GM19395 (cell line): ENCODE results near the gene SDC1.
"Not testable (repeated sequence)": the region's sequence is repeated elsewhere in the genome, so short reads cannot be mapped to it uniquely, and the experiment has no call there.

ENCODE experiments used
- ATAC-seq: cut with Tn5 transposase; IDR thresholded peaks from one replicate; pipeline ENCODE4 v1.9.1; 2021; ENCODE audit warnings: mild to moderate bottlenecking, moderate library complexity; ENCODE audit not compliant: unreplicated experiment

The SDC1 gene, protein sequence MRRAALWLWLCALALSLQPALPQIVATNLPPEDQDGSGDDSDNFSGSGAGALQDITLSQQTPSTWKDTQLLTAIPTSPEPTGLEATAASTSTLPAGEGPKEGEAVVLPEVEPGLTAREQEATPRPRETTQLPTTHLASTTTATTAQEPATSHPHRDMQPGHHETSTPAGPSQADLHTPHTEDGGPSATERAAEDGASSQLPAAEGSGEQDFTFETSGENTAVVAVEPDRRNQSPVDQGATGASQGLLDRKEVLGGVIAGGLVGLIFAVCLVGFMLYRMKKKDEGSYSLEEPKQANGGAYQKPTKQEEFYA

DNA sequence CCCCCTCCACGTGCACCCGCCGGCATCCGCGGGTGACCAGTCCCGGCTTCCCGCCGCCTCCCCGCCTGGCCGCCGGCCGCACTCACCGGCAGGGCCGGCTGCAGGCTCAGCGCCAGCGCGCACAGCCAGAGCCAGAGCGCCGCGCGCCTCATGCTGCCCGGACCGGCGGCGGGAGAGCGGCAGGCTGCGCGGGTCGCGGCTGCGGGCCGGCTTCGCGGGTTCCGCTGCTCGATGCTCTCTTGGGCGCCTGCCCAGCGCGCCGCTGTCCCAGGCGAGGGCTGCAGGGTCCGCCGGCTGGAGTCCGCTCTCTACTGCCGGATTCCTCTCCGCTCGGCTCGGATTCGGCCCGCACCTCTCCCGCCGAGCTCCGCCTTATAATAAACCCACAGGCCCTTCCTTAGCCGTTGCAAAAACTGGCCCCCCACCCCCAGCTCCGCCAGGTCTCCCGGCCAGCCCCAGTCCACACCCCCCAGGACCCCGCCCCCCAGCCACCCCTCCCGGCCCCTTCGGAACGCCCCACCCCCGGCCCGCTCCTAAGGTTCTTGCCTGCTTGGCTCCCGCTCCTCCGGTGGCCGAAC is at the start of gene SDC1:
Gene SDC1 (minus strand): TSS at position 415 of the 578 bp plus-strand sequence. CDS start 263 bp downstream, at position 152.
- ATAC-seq, result peak; percentile 19

DNA sequence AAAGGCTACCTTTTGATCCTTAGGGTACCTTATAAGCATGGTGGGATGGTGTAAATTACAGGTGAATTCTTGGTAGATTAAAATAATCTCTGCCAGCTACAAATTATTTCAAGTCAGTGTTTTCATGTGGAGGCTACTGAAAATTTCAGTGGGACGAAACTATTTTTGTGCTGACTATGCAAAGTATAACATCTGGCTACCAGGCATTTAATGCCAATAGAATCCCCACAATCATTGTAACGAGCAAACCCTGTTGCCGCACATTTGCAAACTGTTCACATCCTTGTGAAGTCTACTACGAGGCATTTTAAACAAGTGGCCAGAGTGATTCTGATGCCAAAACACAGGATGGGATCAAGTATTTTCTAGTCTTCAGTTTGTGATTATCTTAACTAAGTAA is 48.1 kb upstream of the SDC1 start:
- no peak for ATAC-seq

GRCh38 chr2:20268317-20268716 is 43.4 kb upstream of the SDC1 start:
- not testable (repeated sequence) for ATAC-seq

- no peak for ATAC-seq
These were observed 42.6 kb upstream of the SDC1 start for GRCh38 chr2:20267529-20267928.

- ATAC-seq, result no peak
These were observed 39.7 kb upstream of the SDC1 start for GRCh38 chr2:20264629-20265028.

DNA sequence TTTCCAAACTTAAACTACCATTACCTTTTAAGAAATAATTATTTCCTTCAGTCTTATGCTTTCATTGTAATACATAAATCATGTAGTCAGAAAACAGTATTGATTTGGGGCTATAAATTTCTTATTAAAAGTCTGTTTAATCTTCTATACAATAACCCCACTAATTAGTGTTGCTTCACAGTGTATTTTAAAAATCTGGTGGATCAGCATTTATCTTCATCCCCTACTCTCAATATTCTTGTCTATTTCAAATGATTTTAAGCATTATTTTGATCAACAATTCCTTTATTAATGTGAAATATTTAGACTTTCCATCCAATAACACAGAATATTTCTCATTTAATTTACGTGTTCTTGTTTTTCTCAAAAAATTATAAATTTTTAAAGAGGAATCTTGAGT is 32.5 kb upstream of the SDC1 start:
- no peak for ATAC-seq

DNA sequence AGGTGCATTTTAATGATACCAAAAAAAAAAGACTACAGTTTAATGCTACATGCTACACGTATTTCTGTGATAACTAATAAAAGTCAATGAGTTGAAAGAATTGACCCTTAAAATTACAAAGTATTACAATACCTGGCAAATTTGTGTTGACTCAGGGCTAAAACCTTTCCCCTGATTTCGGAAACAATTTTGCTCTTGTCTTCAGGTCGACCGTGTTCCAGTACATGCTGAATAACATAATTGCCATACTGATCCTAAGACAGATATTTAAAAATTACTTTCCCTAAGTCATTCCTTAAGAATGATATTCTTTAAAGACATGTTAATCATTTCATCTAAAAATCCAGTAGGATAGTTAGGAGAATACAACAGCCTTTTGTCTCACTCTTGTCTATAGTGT is 29.8 kb upstream of the SDC1 start:
- ATAC-seq, result no peak

DNA sequence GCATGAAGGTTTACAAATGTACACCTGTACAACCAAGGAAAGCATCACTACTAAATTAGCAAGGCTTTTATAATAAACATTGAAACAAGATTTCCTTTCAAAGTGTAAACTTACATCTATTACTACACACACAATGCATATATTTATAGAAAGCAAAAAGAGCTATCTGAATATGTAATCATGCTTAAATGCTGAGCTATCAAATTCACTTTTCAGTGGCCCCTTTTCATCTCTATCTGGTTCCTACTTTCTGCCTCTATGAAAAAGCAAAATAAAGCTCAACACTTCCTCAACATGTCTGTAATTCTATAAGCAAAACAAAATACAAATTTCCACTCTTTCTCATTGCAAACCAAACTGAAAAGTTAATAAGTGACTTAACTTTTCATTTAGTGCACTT is 25.5 kb upstream of the SDC1 start:
- ATAC-seq, result no peak

DNA sequence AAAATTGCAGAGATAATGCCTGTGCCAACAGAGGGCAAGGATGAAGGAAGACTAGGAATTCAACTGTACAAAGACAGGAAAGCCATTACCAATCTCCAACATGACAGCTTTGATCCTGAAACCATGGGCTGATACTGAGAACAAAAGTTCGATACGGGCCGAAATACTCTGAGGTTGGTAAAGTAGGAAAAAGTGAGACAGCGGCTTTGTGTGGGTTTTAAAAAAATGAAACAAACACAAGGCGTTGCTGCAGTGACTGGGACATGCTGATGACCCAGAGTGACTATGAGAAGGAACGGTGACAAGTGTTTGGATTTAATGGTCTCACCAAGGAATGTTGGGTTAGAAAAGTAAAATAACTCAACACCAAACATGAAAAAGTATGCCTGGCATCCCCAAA is 24.2 kb upstream of the SDC1 start:
- ATAC-seq, result no peak

GRCh38 chr2:20247084-20247483 is 22.2 kb upstream of the SDC1 start:
- ATAC-seq, result no peak

DNA sequence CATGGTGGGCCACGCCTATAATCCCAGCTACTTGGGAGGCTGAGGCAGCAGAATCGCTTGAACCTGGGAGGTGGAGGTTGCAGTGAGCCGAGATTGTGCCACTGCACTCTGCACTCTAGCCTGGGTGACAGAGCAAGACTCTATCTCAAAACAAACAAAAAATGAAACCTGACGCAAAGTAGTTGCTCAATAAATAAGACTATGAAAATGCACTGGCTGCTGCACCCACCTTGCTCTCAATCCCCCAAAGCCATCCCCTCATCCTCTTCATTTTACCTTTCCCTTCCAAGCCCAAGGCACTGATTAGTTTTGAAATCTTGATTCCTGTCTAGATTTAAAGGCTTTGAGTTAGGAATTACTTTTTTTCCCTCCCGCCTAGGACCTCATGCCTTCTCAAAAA is 18.7 kb upstream of the SDC1 start:
- ATAC-seq, result not testable (repeated sequence)

GRCh38 chr2:20242727-20243377 is 17.9 kb upstream of the SDC1 start:
- no peak for ATAC-seq

- ATAC-seq, result peak; percentile 50
These were observed 17.2 kb upstream of the SDC1 start for GRCh38 chr2:20241973-20242726.

DNA sequence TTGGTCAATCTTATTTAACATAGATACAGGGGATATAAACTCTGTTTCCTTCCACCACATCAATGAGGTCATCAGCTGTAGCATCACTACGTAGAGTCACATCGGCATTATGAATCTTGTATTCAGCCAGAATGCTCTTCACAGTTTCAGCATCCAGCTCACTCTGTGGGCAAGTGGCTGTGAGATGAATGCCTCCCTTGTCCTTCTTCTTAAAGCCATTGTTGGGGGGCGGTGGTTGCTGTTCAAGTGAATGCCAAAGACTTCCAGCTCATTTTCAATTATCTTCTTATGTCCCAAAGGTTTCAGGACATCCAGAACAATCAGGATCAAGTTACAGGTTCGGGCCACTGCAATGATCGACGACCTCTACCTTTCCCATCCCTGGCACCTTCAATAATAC is 15.4 kb upstream of the SDC1 start:
- not testable (repeated sequence) for ATAC-seq

DNA sequence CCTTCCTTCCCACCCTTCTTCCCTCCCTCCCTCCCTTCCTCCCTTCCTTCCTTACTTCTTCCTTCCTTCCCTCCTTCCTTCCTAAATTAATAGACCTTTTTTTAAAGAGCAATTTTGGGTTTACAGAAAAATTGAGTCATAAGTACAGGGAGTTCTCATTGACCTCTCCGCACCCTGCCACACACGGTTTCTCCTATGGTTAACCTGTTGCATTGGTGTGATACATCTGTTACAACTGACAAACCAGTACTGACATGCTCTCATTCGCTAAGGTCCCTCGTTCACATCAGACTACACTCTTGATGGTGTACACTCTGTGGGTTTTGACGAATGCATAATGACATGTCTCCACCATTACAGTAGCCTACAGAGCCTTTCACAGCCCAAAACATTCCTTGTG is 11.6 kb upstream of the SDC1 start:
- ATAC-seq, result no peak

- no peak for ATAC-seq
These were observed 10.8 kb upstream of the SDC1 start for GRCh38 chr2:20235655-20236305.

GRCh38 chr2:20234597-20234996 is 9.7 kb upstream of the SDC1 start:
- ATAC-seq, result not testable (repeated sequence)

GRCh38 chr2:20232837-20233207 is 7.9 kb upstream of the SDC1 start:
- no peak for ATAC-seq

GRCh38 chr2:20231598-20232026 is 6.7 kb upstream of the SDC1 start:
- ATAC-seq, result no peak

DNA sequence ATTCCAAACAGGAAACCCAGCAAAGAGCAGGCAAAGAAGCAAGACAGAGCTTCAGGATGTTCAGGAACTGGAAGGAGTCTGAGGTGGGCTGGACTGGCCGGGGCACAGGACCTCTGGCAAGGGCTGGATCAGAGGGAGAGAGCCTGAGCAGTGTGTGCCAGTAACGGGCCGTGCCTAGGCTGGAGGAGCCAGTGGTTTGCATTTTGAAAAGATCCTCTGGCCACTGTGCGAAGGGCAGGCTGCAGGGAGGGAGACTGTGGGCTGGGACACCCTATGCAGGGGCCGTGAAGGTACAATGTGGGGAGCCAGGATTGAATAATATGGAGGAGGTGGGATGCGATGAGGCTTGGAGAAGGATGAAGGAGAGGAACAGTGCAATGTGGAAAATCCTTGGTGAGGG is 6.2 kb upstream of the SDC1 start:
- ATAC-seq, result no peak

DNA sequence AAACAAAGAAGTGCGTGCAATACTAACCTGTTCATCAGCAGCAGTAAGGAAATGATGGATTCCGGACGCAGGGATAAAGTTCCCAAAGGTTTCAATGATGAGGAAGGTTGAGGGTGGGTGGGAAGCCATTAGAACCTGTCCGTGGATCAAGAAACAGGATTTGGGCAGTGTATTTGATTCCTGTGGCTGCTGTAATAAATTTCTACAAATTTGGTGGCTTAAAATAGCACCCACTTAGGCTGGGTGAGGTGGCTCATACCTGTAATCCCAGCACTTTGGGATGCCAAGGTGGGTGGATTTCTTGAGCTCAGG is 5.1 kb upstream of the SDC1 start:
- ATAC-seq, result no peak
